GM19468 (cell line): Measurements from ENCODE around the gene RTF2.

Experiments used
- ATAC-seq: cut with Tn5 transposase; IDR thresholded peaks from one replicate; pipeline ENCODE4 v1.9.1; 2021; ENCODE audit warnings: mild to moderate bottlenecking, moderate library complexity, moderate number of reproducible peaks; ENCODE audit not compliant: unreplicated experiment; ENCODE audit errors: extremely low read depth

Gene RTF2, protein sequence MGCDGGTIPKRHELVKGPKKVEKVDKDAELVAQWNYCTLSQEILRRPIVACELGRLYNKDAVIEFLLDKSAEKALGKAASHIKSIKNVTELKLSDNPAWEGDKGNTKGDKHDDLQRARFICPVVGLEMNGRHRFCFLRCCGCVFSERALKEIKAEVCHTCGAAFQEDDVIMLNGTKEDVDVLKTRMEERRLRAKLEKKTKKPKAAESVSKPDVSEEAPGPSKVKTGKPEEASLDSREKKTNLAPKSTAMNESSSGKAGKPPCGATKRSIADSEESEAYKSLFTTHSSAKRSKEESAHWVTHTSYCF

GRCh38 chr20:56468316-56469076 is at the start of gene RTF2:
Gene RTF2 (plus strand): TSS chr20:56468627. CDS start chr20:56468698, 71 bp downstream.
- peak; percentile 89 for ATAC-seq

DNA sequence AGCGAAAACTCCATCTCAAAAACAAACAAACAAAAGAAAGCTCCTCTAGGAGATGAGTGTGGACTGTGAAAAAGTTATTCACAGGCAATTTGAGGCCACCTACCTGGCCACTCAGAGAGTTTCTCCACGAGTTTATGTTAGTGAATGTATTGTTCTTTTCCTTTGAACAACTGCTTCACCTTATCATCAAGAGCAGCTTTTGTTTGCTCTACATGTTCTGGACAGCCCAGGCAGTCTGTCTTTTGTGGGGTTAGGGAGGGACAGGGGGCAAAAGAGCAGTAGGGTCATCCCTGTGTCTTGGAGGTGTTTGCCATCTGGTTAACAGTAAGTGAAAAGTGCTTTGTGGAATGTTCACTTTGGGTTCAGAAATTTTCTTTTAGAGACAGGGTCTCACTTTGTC is 48.4 kb upstream of the RTF2 start:
- ATAC-seq: no peak

GRCh38 chr20:56420940-56421688 is 47.3 kb upstream of the RTF2 start:
- no peak for ATAC-seq

GRCh38 chr20:56422076-56422823 is 46.2 kb upstream of the RTF2 start:
- no peak for ATAC-seq

GRCh38 chr20:56422824-56423189 is 45.6 kb upstream of the RTF2 start:
- ATAC-seq: no peak

GRCh38 chr20:56423211-56423610 is 45.2 kb upstream of the RTF2 start:
- no peak for ATAC-seq

DNA sequence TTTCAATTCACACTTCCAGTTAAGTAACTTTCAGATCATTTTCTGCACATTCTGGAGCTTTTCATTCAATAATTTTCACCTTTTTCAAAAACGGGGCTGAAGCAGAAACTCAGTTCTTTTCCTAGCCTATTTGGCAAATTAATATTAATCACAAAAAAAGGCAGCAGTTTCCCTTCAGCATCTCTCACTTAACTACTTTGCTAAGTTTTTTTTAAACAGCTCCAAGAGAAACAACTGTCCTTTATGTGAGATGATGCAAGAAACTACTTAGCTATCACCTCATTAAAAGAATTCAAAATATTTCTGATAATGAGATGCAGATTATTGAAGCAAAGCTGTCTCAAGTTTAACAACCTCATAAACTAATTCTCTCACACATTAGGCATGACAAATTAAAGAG is 44.5 kb upstream of the RTF2 start:
- no peak for ATAC-seq

- no peak for ATAC-seq
These were observed 43.5 kb upstream of the RTF2 start for GRCh38 chr20:56424931-56425330.

DNA sequence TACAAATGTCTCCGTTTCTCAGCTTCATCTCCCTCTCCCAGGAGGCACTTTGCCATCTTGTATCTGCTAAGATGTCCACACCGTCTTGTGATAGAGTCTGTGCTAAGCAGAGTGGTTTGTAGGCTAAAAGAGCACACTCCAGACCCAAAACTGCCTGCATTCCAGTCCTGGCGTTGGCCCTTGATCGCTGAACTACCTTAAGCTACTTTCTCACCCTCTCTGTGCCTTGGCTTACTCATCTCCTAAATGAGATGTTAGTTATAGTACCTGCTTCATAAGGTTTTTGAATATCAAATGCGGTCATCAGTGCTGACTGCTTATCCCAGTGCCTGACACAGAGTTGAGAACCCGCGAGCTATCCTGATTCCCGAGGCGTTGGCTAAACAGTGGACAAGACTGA is 42.4 kb upstream of the RTF2 start:
- no peak for ATAC-seq

GRCh38 chr20:56426926-56427325 is 41.5 kb upstream of the RTF2 start:
- no peak for ATAC-seq

DNA sequence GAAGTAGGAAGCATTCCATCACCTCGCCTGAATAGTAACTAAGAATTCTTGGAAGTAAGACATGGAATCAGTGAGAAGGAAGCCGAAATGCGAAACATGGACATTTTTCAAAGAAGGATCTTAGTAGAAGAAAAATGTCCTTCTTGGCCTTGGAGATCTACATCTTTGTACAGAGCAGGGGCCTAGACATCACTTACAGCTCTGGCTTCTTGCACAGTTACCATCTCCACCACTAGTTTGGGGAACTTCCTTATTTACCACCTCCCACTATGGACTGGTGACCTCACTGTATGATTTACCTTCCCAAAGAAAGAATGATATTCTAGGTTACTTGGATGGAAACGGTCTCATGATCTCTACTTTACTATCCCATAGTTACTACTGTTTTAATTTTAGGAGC is 40.6 kb upstream of the RTF2 start:
- no peak for ATAC-seq

- no peak for ATAC-seq
These were observed 40.0 kb upstream of the RTF2 start for GRCh38 chr20:56428410-56428809.

- ATAC-seq: no peak
These were observed 39.5 kb upstream of the RTF2 start for GRCh38 chr20:56428881-56429280.

DNA sequence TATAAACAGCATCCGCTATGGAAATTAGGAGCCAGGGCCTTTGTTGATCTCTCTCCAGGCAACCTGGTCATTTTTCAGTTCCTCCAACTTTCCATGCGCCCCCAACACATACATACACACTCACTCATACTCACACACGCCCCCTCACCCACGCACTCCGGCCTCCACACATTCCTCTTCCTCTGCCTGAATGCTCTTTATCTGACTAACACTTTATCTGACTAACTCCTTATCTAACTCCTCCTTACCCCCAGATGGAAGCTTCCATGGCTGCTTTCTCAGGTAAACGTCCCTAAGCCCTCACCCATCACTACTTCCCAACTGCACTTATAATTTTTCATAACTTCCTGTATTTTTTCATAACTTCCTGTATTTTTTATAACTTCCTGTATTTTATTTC is 38.9 kb upstream of the RTF2 start:
- ATAC-seq: no peak

- ATAC-seq: no peak
These were observed 38.5 kb upstream of the RTF2 start for GRCh38 chr20:56429941-56430340.

GRCh38 chr20:56430461-56430860 is 38.0 kb upstream of the RTF2 start:
- ATAC-seq: no peak

GRCh38 chr20:56430957-56431356 is 37.5 kb upstream of the RTF2 start:
- no peak for ATAC-seq

DNA sequence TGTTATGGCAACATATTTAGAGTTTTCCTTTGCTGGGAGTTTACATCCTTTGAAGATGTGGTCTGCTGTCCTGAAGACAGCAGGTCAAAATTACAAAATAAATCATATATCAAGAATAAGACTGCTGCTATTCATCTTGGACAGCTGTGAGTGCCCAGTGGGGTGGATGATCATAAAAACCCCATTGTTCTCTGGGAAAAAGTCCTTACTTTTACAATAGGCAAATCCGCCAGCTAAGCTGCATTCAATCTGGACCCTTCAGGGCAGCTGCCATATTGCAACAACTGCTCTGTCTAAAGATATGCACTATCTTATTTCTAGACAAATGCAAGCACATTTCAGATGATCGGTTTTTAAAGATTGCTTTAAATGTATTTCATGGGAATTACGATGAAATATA is 37.0 kb upstream of the RTF2 start:
- no peak for ATAC-seq

- ATAC-seq: no peak
These were observed 35.1 kb upstream of the RTF2 start for GRCh38 chr20:56433221-56433879.

DNA sequence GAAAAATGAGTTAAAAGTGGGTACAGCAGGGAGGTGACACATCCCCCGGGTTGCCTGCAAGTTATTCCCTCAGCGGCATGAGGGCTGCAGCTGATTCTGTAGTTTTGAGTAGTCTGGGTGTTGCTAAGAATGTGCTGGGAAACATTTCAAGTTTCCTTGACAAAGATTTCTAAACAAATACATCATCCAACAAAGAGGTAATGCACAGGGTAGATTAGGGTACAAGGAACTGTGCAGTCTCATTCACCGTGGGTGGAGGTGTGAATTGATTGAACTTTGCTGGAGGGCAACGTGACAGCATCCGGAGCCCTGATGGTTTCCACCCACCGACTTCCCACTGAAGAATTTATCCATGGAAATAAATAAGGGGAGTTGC is 34.6 kb upstream of the RTF2 start:
- no peak for ATAC-seq
